ENCODE results near the gene RARS2.

Gene RARS2

DNA sequence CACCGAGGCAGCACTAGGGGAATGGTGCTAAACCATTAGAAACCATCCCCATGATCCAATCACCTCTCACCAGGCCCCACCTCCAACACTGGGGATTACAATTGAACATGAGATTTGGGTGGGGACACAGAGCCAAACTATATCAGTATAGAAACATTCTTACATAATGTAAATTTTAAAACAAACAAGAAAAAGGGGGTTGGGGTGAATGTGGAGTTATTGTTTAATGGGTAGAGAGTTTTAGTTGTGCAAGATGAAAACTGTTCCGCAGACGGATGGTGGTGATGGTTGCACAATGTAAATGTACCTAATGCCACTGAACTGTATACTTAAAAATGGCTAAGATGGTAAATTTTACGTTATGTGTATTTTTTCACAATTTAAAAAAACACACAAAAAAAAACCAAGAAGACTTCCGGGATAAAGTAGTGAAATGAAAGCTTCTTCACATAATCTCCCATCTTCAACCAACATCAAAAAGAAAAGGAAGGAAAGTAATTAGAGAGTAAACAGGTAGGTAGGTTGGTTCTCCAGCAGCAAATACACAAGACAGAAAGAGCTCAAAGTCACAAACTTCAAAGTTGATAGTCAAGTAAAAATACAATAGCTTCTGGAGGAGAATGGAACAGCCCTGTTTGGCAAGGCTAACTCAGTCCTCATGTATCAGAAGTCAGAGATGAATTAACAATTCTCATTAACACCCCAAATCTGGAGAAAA lies 16.3 kb downstream of the RARS2 start:
- DNase-seq (ENCODE audit: low read depth) = no peak

GRCh38 chr6:87572883-87573282 lies 16.9 kb downstream of the RARS2 start:
- no peak for DNase-seq (ENCODE audit: low read depth)

GRCh38 chr6:87572021-87572420 lies 17.8 kb downstream of the RARS2 start:
- DNase-seq (ENCODE audit: low read depth) = no peak

- DNase-seq (ENCODE audit: low read depth) = no peak
Observed at GRCh38 chr6:87561017-87561416, 28.8 kb downstream of the RARS2 start.

DNA sequence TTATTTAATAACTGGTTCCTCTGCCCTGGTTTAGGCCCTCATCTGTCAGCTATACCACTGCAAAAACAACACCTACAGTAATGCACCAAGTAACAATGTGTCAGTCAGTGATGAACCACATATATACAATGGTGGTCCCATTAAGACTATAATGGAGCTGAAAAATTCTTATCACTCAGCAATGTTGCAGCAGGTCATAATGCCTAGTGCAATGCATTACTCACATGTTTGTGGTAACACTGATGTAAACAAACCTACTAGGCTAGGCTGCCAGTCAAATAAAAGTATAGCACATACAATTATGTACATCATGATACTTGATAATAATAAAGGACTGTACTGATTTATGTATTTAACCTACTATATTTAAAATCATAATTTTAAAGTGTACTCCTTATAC lies 31.3 kb downstream of the RARS2 start:
- no peak for DNase-seq (ENCODE audit: low read depth)

DNA sequence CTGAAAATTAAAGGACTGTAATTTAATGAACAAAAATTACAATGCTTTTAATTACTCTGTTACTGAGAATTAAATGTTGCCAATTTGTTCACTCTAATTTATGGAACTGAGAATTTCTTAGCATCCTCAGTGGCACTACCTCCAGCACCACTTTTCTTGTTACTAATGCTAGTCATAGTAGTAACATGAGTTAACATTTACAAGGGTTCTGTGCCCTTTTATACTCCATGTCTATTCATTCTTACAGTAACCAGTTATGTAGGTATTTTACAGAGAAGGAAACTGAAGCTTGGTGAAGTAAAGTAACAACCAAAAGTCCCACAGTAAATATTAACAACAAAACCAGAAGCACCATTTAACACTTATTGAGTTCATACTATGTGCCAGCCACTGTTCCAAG lies 34.3 kb downstream of the RARS2 start:
- DNase-seq (ENCODE audit: low read depth) = no peak

- DNase-seq (ENCODE audit: low read depth) = no peak
Observed at GRCh38 chr6:87553159-87553765, 36.5 kb downstream of the RARS2 start.

GRCh38 chr6:87551799-87552198 lies 38.0 kb downstream of the RARS2 start:
- DNase-seq (ENCODE audit: low read depth) = no peak

- DNase-seq (ENCODE audit: low read depth) = no peak
Observed at GRCh38 chr6:87544474-87544735, 45.4 kb downstream of the RARS2 start.

DNA sequence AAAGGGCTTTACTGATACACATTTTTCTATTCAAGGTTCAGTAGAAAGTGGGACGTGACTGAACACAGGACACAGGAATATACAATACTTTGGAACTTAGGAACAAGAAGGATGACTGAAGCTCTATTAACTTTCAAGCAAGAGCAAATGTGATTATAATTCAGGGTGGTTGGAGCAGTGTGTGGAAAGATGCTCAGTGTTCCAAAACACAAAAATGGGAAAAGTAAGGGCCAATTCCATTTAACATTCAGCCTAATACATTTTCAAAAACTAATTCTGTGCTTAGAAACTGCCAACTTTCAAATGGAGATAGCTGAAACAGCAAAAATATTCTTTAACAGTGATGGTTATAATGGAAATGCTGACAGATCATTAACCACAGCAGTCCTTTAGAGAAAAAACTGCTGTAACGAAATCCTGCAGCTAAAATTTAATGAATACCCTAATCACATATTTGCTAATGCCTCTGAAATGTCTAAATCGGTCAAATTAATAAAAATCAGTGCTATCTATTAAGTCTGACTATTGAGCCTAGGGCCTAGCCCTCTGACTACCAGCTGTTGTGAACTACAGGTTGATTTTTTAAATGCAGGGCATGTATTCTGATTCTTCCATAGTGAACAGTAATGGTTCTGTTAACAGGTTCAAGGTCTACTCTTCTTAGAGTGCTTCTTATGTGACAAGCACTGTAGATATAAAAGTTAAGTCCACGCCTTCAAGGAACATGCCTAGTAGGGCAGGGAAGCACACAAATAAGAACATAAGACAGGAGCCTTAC lies 45.9 kb downstream of the RARS2 start:
- DNase-seq (ENCODE audit: low read depth) = no peak

DNA sequence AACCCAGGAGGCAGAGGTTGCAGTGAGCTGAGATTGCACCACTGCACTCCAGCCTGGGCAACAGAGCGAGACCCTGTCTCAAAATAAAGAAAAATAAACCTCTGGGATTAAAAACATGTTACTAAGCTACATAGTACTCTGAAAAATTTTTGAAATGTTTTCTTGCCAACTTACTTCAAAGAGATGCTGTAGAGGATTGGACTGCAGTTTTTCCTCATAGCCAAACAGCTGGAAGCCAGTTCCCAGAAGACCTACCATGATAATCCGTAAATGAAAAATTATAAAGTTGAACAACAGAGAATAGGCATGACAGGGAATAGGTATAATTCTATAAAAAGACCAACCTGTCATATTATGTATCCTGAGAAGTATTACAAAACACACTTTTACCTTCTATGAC lies 48.0 kb downstream of the RARS2 start:
- DNase-seq (ENCODE audit: low read depth) = no peak

DNA sequence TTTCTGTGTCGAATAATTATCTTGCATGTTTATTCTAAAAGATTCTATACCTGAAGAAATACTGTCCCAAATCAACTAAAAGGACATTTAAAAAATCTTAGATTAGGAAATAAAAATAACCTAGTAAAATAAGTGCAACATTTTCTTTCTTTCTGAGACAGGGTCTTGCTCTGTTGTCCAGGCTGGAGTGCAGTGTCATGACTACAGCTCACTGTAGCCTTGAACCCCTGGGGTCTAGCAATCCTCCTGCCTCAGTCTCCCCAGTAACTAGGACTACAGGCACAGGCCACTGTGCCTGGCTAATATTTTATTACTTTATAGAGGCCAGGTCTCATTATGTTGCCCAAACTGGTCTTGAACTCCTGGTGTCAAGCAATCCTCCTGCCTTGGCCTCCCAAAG lies 48.7 kb downstream of the RARS2 start:
- no peak for DNase-seq (ENCODE audit: low read depth)

- no peak for DNase-seq (ENCODE audit: low read depth)
Observed at GRCh38 chr6:87540539-87540938, 49.2 kb downstream of the RARS2 start.

- no peak for DNase-seq (ENCODE audit: low read depth)
Observed at GRCh38 chr6:87539554-87539953, 50.2 kb downstream of the RARS2 start.

- DNase-seq (ENCODE audit: low read depth) = no peak
Observed at GRCh38 chr6:87538510-87539260, 51.1 kb downstream of the RARS2 start.

- DNase-seq (ENCODE audit: low read depth) = no peak
Observed at GRCh38 chr6:87534377-87535047, 55.3 kb downstream of the RARS2 start.

DNA sequence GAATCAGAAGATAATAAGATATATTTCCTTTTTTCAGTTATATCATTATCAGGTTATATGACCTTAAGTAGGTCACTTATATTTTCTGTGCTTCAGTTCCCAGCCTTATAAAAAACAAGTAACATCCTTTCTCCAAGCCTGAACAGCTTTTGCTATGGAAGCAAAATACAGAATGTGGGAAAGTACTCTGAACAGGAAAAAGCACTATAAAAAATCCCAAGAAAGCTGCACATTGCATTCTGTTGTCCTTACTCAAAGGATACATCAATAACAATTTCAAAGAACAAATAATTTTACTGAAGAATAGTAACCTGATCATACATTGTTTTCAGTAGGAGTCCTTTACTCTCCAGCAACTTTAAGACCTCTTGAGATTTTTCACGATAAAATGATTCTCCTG lies 60.6 kb downstream of the RARS2 start:
- DNase-seq (ENCODE audit: low read depth) = no peak

DNA sequence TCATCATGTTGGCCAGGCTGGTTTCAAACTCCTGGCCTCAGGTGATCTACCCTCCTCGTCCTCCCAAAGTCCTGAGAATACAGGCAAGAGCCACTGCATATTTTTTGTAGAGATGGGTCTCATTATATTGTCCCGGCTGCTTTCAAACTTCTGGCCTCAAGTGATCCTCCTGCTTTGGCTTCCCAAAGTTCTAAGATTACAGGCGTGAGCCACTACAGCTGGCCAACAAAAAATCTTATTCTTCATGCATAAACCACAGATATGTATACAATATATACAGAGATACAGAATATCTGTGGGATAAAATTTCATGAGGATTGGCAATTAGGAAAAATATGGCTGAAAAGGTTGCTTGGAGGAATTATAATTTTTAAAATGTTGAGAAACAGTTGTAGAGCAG lies 67.1 kb downstream of the RARS2 start:
- no peak for DNase-seq (ENCODE audit: low read depth)

GRCh38 chr6:87518453-87518852 lies 71.3 kb downstream of the RARS2 start:
- no peak for DNase-seq (ENCODE audit: low read depth)

DNA sequence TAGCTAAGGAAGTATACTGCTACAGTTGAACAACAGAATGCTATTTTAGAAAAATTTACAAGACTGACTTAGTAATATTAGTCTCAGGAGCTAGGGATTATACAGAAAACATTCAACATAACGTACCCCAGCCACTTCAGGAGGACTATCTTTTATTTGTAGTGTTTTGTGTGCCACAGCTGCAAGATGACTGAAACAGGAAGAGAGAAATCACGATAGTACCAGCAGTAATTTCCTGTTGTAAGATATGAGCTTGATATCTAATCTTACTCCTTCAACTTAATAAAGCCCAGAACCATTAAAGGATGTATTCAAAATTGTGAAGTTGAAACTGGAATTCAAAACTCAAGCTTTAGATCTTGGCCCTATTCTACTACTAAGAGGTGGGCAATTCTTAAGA lies 75.0 kb downstream of the RARS2 start:
- no peak for DNase-seq (ENCODE audit: low read depth)

DNA sequence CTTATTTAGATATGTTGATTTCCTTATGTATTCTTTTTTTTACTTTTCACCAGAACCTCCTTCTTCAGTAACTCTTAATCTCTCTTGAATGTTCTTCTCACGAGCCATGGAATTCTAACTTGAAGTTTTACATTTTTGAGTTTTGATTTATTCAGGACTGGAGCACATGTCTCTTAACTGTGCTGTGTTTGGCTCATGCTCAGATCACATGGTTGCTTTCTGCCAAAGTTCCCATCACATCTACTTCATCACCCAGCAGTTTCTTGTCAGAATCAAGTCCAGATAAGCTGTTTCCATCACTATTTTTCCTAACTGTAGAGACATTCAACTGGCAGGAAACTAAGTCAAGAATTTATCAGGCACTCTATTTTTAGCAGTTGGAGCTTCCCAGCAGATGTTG lies 85.3 kb downstream of the RARS2 start:
- no peak for DNase-seq (ENCODE audit: low read depth)

GRCh38 chr6:87501809-87502572 lies 87.8 kb downstream of the RARS2 start:
- DNase-seq (ENCODE audit: low read depth) = no peak
